GM23338 (cell line): ENCODE data around the gene LPP. TPM values are rescaled to one million over a fixed set of nuclear protein-coding genes. Genes with fewer than 3 reads are reported as not detected.

Experiments used
- ATAC-seq: fragments of 200-7000 bp; cut with Tn5 transposase; 3 replicates; pipeline ENCODE4 v1.9.1; 2020
- DNase-seq: peaks from one replicate; pipeline ENCODE4 v3.0.0-alpha.2; 2015; ENCODE audit warnings: low spot score
- H2AFZ ChIP-seq: fragments of 200-600 bp; sonication (generic); 2 replicates; pipeline ENCODE4 v1.8.0; 2016; ENCODE audit warnings: antibody characterized with exemption, mild to moderate bottlenecking, moderate library complexity
- H3F3A ChIP-seq: fragments of 200-600 bp; sonication (generic); replicated peaks from 2 replicates; pipeline ENCODE4 v1.8.0; 2017; ENCODE audit warnings: antibody characterized with exemption, mixed run types, low read depth
- H3K27ac ChIP-seq: fragments of 200-600 bp; sonication (generic); 2 replicates; pipeline ENCODE4 v1.6.1; 2016; ENCODE audit warnings: low read depth
- H3K27me3 ChIP-seq: fragments of 200-600 bp; sonication (generic); 2 replicates; pipeline ENCODE4 v1.8.0; 2016; ENCODE audit warnings: mild to moderate bottlenecking, mixed run types, moderate library complexity; ENCODE audit not compliant: insufficient read depth
- H3K36me3 ChIP-seq: fragments of 200-600 bp; sonication (generic); 2 replicates; pipeline ENCODE4 v1.8.0; 2016; ENCODE audit warnings: mild to moderate bottlenecking; ENCODE audit not compliant: insufficient read depth
- H3K4me1 ChIP-seq: fragments of 200-600 bp; sonication (generic); 2 replicates; pipeline ENCODE4 v1.8.0; 2016; ENCODE audit warnings: mild to moderate bottlenecking, moderate library complexity; ENCODE audit not compliant: insufficient read depth
- H3K4me2 ChIP-seq: fragments of 200-600 bp; sonication (generic); 2 replicates; pipeline ENCODE4 v1.7.1; 2017; ENCODE audit warnings: mixed run types
- H3K4me3 ChIP-seq: fragments of 200-600 bp; sonication (generic); 2 replicates; pipeline ENCODE4 v1.6.1; 2016; ENCODE audit warnings: mixed run types
- H3K79me2 ChIP-seq: fragments of 200-600 bp; sonication (generic); replicated peaks from 2 replicates; pipeline ENCODE4 v1.8.0; 2017; ENCODE audit warnings: mild to moderate bottlenecking; ENCODE audit not compliant: insufficient read depth
- H3K9me2 ChIP-seq: fragments of 200-600 bp; sonication (generic); 2 replicates; pipeline ENCODE4 v1.8.0; 2017; ENCODE audit not compliant: insufficient read depth
- H4K20me1 ChIP-seq: fragments of 200-600 bp; sonication (generic); replicated peaks from 2 replicates; pipeline ENCODE4 v1.8.0; 2017; ENCODE audit warnings: mild to moderate bottlenecking; ENCODE audit not compliant: insufficient read depth
- H3K27ac Mint-ChIP-seq: 2 replicates; pipeline ENCODE4 v1.8.0; 2020; ENCODE audit warnings: inconsistent platforms, mild to moderate bottlenecking, moderate library complexity, mixed read lengths
- H3K27me3 Mint-ChIP-seq: 3 replicates; pipeline ENCODE4 v1.8.0; 2022; ENCODE audit warnings: low read depth, mild to moderate bottlenecking, moderate library complexity, mixed read lengths, inconsistent platforms; ENCODE audit not compliant: insufficient read depth, poor library complexity
- H3K36me3 Mint-ChIP-seq: 3 replicates; pipeline ENCODE4 v1.8.0; 2021; ENCODE audit warnings: low read depth, mild to moderate bottlenecking, inconsistent platforms, moderate library complexity, mixed read lengths
- H3K4me1 Mint-ChIP-seq: 3 replicates; pipeline ENCODE4 v1.8.0; 2020; ENCODE audit warnings: mild to moderate bottlenecking, inconsistent platforms, mixed read lengths
- H3K4me3 Mint-ChIP-seq: 3 replicates; pipeline ENCODE4 v1.8.0; 2021; ENCODE audit warnings: moderate library complexity, mild to moderate bottlenecking, inconsistent platforms, mixed read lengths
- H3K9me3 Mint-ChIP-seq: 3 replicates; pipeline ENCODE4 v1.8.0; 2020; ENCODE audit warnings: moderate library complexity, mild to moderate bottlenecking, inconsistent platforms, mixed read lengths
- ZNF114 ChIP-seq: fragments of 250-450 bp; sonication (Bioruptor Pico); IDR thresholded peaks from 2 replicates; pipeline ENCODE4 v1.5.0; 2020; ENCODE audit warnings: mild to moderate bottlenecking, moderate library complexity
- ZNF331 ChIP-seq: fragments of 250-450 bp; sonication (Bioruptor Pico); IDR thresholded peaks from 2 replicates; pipeline ENCODE4 v1.5.0; 2020; ENCODE audit warnings: low read depth, mild to moderate bottlenecking, moderate library complexity
- polyA plus RNA-seq: library from polyadenylated mRNA; unstranded; fragments of >200 nt; fragmentation: Nextera tagmentation; extraction: Ambion mirVana; gene quantifications from 2 replicates; pipeline ENCODE4 v1.2.1, GENCODE V29; 2016
- total RNA-seq: library from RNA; depleted of rRNA; stranded (reverse); fragments of >200 nt; shearing (Covaris generic); gene quantifications from 2 replicates; pipeline ENCODE4 v1.2.3, GENCODE V29; 2014
- TF ChIP-seq, protein P1 (sequence below), 2 experiments: fragments of 200-600 bp in 1 of 2; sonication (generic) in 1 of 2; conservative IDR thresholded peaks; 2 replicates each; pipeline versions ENCODE4 v1.5.1 to v1.6.1; 2016 to 2017; ENCODE audit warnings: antibody characterized with exemption in 2 of 2, low read depth in 2 of 2, mild to moderate bottlenecking in 2 of 2, moderate library complexity in 1 of 2
- TF ChIP-seq, protein P2 (sequence below): IDR thresholded peaks from 2 replicates; pipeline ENCODE4 v1.6.1; 2016; ENCODE audit warnings: antibody characterized with exemption
- TF ChIP-seq, protein P3 (sequence below): IDR thresholded peaks from one replicate; pipeline ENCODE4 v1.6.1; 2018; ENCODE audit warnings: antibody characterized with exemption; ENCODE audit not compliant: unreplicated experiment

LPP gene
- total and polyA plus RNA-seq, 2 experiments from 2014 or later = 23.0 to 35.2 TPM

DNA sequence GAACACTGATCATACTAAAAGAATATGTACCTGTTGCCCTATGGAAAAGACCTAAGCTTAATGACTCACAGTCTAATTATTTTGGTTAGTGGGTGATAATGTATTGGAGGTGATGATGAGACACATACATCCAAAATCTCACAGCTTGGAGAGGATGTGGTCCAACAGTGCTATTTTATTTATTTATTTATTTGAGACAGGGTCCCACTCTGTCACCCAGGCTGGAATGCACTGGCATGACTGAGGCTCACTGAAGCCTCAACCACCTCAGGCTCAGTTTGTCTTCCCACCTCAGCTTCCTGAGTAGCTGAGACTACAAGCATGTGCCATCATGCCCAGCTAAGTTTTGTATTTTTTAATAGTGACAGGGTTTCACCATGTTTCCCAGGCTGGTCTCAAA is 35.0 kb downstream of the LPP start:
- H3K27me3 Mint-ChIP-seq = no peaks in the 10 kb centered on the region
- H3K4me3 Mint-ChIP-seq = no peak overlapping the region
- H3K4me1 Mint-ChIP-seq = peaks cover 24% of the 10 kb centered on the region
- Histone ChIP-seq H3K27me3 (no peaks in the 10 kb centered on the region), H3K4me1 (peaks cover 20% of the 10 kb centered on the region), H4K20me1 (peaks cover 2% of the 10 kb centered on the region), H3K4me3 (no peak overlapping the region), H3K27ac (no peak overlapping the region), H3K4me2 (no peak overlapping the region), H3K79me2 (peaks cover 54% of the 10 kb centered on the region), H2AFZ (no peak overlapping the region), H3K36me3 (no peaks in the 10 kb centered on the region), H3K9me2 (no peaks in the 10 kb centered on the region), H3F3A (no peaks in the 10 kb centered on the region)
- no peak for ATAC-seq
- DNase-seq = no peak
- H3K36me3 Mint-ChIP-seq = no peaks in the 10 kb centered on the region
- H3K9me3 Mint-ChIP-seq = no peaks in the 10 kb centered on the region
- H3K27ac Mint-ChIP-seq = no peak overlapping the region
- TF ChIP-seq, protein P1, sequence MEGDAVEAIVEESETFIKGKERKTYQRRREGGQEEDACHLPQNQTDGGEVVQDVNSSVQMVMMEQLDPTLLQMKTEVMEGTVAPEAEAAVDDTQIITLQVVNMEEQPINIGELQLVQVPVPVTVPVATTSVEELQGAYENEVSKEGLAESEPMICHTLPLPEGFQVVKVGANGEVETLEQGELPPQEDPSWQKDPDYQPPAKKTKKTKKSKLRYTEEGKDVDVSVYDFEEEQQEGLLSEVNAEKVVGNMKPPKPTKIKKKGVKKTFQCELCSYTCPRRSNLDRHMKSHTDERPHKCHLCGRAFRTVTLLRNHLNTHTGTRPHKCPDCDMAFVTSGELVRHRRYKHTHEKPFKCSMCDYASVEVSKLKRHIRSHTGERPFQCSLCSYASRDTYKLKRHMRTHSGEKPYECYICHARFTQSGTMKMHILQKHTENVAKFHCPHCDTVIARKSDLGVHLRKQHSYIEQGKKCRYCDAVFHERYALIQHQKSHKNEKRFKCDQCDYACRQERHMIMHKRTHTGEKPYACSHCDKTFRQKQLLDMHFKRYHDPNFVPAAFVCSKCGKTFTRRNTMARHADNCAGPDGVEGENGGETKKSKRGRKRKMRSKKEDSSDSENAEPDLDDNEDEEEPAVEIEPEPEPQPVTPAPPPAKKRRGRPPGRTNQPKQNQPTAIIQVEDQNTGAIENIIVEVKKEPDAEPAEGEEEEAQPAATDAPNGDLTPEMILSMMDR (conservative IDR thresholded peaks at IDR 0.05; ENCODE audit: low read depth in 2 of 2) = no peak

DNA sequence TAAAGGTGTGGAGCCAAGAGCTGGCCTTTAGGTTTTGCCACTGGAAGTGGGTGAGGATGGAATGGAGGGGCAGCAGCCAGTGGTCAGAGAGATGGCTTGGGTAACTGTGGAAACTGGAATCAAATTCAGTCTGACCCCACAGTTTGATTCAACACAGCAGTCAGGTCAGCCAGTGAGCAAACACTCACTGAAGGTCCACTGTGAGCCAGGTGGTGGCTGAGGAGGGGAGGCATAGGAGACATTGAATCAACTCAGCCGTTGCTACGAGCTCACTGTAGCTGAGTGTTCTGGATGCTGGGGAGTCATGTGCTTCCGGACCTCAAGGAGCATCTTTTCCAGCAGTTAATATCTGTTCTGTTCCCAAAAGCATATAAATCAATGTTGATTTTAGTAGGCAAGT is 37.5 kb downstream of the LPP start:
- no peaks in the 10 kb centered on the region for H3F3A ChIP-seq
- H3K27ac ChIP-seq = no peak overlapping the region
- peaks cover 2% of the 10 kb centered on the region; the same call in 1 of the 2 replicates for H4K20me1 ChIP-seq
- no peak overlapping the region for H3K27ac Mint-ChIP-seq
- H3K36me3 ChIP-seq = no peaks in the 10 kb centered on the region
- H3K27me3 ChIP-seq = no peaks in the 10 kb centered on the region
- peaks cover 16% of the 10 kb centered on the region for H3K4me1 Mint-ChIP-seq
- no peak overlapping the region for H2AFZ ChIP-seq
- no peaks in the 10 kb centered on the region for H3K4me1 ChIP-seq
- no peak overlapping the region for H3K4me2 ChIP-seq
- H3K4me3 Mint-ChIP-seq = no peak overlapping the region
- peaks cover 59% of the 10 kb centered on the region for H3K79me2 ChIP-seq
- no peaks in the 10 kb centered on the region for H3K9me3 Mint-ChIP-seq
- no peak overlapping the region for H3K4me3 ChIP-seq
- ATAC-seq = no peak
- DNase-seq = no peak
- no peak for TF ChIP-seq ZNF114 (CRISPR knock-in tag)
- no peaks in the 10 kb centered on the region for H3K9me2 ChIP-seq
- H3K36me3 Mint-ChIP-seq = no peaks in the 10 kb centered on the region
- H3K27me3 Mint-ChIP-seq = no peaks in the 10 kb centered on the region

DNA sequence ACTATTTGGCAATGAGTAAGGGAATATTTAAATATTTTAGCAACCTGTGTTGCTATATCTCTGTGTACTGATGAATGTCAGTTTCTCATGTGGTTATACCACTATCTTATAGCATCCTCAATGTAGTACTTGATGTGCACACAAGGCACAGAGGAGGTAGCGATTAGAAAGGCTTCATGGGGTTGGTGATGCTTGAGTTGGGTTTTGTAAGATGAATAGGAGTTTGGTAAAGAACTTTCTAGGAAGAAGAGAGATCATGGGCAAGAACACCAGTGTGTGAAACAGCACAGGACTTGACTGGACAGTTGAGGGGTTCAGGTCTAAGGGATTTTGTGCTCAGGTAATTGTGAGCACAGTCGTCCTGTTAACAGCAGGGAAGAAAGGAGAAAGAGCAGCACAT is 38.1 kb downstream of the LPP start:
- Mint-ChIP-seq H3K4me1 (peaks cover 22% of the 10 kb centered on the region), H3K27me3 (no peaks in the 10 kb centered on the region), H3K4me3 (no peak overlapping the region), H3K36me3 (no peaks in the 10 kb centered on the region; the same call in 2 of the 3 replicates), H3K9me3 (no peaks in the 10 kb centered on the region), H3K27ac (no peak overlapping the region)
- Histone ChIP-seq H3K79me2 (peaks cover 59% of the 10 kb centered on the region), H3K4me1 (no peaks in the 10 kb centered on the region), H2AFZ (no peak overlapping the region), H3K27ac (no peak overlapping the region), H3K4me2 (no peak overlapping the region), H3K27me3 (no peaks in the 10 kb centered on the region), H3K36me3 (no peaks in the 10 kb centered on the region), H3F3A (no peaks in the 10 kb centered on the region), H4K20me1 (peaks cover 2% of the 10 kb centered on the region; the same call in 1 of the 2 replicates), H3K9me2 (no peaks in the 10 kb centered on the region), H3K4me3 (no peak overlapping the region)
- DNase-seq (no peak), ATAC-seq (no peak)
- no peak for TF ChIP-seq ZNF331 (CRISPR knock-in tag)
- TF ChIP-seq, protein P2, sequence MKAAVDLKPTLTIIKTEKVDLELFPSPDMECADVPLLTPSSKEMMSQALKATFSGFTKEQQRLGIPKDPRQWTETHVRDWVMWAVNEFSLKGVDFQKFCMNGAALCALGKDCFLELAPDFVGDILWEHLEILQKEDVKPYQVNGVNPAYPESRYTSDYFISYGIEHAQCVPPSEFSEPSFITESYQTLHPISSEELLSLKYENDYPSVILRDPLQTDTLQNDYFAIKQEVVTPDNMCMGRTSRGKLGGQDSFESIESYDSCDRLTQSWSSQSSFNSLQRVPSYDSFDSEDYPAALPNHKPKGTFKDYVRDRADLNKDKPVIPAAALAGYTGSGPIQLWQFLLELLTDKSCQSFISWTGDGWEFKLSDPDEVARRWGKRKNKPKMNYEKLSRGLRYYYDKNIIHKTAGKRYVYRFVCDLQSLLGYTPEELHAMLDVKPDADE = no peak
- TF ChIP-seq, protein P1 (conservative IDR thresholded peaks at IDR 0.05; ENCODE audit: low read depth in 2 of 2) = no peak
- TF ChIP-seq, protein P3, sequence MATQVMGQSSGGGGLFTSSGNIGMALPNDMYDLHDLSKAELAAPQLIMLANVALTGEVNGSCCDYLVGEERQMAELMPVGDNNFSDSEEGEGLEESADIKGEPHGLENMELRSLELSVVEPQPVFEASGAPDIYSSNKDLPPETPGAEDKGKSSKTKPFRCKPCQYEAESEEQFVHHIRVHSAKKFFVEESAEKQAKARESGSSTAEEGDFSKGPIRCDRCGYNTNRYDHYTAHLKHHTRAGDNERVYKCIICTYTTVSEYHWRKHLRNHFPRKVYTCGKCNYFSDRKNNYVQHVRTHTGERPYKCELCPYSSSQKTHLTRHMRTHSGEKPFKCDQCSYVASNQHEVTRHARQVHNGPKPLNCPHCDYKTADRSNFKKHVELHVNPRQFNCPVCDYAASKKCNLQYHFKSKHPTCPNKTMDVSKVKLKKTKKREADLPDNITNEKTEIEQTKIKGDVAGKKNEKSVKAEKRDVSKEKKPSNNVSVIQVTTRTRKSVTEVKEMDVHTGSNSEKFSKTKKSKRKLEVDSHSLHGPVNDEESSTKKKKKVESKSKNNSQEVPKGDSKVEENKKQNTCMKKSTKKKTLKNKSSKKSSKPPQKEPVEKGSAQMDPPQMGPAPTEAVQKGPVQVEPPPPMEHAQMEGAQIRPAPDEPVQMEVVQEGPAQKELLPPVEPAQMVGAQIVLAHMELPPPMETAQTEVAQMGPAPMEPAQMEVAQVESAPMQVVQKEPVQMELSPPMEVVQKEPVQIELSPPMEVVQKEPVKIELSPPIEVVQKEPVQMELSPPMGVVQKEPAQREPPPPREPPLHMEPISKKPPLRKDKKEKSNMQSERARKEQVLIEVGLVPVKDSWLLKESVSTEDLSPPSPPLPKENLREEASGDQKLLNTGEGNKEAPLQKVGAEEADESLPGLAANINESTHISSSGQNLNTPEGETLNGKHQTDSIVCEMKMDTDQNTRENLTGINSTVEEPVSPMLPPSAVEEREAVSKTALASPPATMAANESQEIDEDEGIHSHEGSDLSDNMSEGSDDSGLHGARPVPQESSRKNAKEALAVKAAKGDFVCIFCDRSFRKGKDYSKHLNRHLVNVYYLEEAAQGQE = no peak
